ENCODE results near the gene MOV10. TPM values are rescaled to one million over a fixed set of nuclear protein-coding genes. Genes with fewer than 3 reads are reported as not detected.
"Not testable (repeated sequence)": the region's sequence is repeated elsewhere in the genome, so short reads cannot be mapped to it uniquely, and the experiment has no call there.

Gene MOV10, protein sequence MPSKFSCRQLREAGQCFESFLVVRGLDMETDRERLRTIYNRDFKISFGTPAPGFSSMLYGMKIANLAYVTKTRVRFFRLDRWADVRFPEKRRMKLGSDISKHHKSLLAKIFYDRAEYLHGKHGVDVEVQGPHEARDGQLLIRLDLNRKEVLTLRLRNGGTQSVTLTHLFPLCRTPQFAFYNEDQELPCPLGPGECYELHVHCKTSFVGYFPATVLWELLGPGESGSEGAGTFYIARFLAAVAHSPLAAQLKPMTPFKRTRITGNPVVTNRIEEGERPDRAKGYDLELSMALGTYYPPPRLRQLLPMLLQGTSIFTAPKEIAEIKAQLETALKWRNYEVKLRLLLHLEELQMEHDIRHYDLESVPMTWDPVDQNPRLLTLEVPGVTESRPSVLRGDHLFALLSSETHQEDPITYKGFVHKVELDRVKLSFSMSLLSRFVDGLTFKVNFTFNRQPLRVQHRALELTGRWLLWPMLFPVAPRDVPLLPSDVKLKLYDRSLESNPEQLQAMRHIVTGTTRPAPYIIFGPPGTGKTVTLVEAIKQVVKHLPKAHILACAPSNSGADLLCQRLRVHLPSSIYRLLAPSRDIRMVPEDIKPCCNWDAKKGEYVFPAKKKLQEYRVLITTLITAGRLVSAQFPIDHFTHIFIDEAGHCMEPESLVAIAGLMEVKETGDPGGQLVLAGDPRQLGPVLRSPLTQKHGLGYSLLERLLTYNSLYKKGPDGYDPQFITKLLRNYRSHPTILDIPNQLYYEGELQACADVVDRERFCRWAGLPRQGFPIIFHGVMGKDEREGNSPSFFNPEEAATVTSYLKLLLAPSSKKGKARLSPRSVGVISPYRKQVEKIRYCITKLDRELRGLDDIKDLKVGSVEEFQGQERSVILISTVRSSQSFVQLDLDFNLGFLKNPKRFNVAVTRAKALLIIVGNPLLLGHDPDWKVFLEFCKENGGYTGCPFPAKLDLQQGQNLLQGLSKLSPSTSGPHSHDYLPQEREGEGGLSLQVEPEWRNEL
- polyA plus RNA-seq (ENCODE audit: insufficient read length in 4 of 4), result 10 to 100 TPM; 65.8 to 74.1 (median 72.1) TPM

DNA sequence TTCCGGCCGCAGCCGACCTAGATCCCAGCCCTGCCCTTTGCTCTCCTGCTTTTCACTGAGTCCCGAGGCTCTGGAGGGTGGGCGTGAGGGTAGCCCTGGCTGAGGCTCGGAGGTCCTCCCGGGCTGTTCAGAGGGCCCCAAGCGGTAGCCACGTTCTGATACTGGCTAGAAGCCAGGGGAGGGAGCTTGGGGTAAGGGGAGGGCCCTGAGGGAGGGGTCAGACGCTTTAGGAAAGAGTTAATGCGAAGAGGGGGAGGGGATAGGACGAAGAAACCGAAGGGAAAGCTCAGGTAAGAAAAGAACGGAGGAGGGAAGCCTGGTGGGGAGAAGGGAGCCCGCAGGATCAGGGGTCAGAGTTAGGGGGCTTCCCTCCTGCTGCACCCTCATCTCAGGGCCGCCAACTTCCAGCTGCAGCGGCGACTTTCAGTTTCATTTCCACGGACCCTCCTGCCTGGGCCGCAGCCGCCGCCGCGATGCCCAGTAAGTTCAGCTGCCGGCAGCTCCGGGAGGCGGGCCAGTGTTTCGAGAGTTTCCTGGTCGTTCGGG lies at the start of gene MOV10:
MOV10 (plus strand) TSS at position 220 of the 546 bp plus-strand sequence; CDS start at position 474, 254 bp downstream.
- peak in 3 of 4 donors; percentile 53 to 60 (median 59) for DNase-seq (ENCODE audit: low read depth in 4 of 4, low spot score in 3 of 4)

DNA sequence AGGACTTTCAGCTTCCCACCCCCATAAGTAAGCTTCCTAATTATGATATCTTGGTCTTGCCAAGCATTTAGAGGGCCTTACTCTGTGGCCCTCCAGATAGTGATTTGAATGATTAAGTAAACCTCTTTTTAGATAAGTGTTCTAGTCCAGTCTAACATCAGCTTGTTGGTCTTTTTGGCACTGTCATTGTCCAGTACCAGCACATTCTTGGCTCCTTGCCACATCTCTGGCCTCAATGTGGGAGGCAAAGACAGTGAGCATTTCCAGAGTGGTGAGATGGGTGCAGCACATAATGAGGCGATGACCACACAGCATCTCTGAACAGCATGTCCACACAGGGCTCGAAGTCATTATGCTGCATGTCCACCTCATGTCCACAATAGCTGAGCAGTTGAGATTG lies 48.8 kb upstream of the MOV10 start:
- no peak for DNase-seq (ENCODE audit: low read depth in 4 of 4, low spot score in 3 of 4)

DNA sequence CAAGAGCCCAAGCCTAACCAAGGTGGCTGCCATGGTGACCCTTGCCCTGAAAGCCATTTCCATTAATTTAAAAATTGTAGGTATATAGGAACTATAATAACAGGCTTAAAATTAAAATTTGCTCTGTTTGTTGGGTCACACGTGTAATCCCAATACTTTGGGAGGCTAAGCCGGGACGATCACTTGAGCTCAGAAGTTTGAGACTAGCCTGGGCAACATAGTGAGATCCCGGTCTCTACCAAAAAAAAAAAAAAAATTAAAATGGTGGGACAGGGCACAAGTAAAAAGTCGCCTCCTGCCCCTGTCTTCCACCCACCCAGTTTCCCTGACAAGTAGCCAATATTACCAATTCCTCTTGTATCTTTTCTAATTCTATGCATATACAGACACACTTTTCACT lies 48.3 kb upstream of the MOV10 start:
- no peak for DNase-seq (ENCODE audit: low read depth in 4 of 4, low spot score in 3 of 4)

DNA sequence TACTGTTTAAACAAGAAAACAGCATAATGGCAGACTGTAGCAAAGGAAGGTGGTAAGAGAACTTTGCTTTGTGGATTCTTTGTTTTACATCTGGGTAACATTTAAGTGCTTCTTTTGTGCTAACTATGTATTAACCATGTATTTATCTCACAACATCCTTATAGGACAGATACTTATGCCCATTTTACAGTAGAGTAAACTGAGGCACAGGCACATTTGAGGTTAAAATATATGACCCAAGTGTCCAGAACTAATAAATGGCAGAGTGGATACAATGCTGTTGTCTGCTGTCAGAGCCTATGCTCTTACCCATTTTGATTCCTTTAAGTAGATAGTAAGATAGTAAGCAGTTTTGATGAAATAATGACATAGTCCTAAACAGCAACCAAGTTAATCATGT lies 47.6 kb upstream of the MOV10 start:
- DNase-seq (ENCODE audit: low read depth in 4 of 4, low spot score in 3 of 4), result no peak

DNA sequence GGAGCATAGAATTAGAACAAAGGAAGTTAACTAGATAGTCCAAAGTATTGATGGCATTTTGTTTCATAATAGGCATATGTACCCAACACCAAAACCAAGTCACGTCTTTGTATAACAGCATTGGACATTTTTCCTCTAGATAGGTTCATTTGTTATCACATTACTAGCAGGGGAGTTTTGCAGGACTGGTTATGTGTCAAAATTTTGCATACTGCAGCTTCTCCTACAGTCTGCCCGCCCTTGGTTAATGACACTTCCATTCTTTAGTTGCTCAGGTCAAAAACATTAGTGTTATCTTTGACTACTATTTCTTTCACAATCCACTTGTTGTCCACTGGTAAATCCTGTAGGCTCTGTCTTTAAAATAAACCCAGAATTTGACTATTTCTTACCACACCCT lies 45.9 kb upstream of the MOV10 start:
- DNase-seq (ENCODE audit: low read depth in 4 of 4, low spot score in 3 of 4), result no peak

DNA sequence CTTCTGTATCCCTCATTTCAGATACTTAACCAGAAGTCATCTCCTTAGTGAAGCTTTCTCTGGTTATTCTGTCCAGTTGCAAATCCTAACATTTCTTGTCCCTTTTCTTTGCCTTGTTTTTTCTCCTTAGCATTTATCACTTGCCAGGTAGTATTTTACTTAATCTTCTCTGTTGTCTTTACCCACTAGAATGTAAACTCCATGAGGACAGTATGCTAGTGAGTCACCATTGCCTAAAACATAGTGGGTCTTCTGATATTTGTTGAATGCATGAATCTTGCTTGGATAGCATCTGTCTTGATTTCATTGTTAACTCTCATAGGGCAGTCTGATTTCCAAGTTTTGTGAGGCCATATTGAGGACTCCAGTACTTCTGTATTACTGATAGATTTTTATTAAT lies 45.2 kb upstream of the MOV10 start:
- no peak for DNase-seq (ENCODE audit: low read depth in 4 of 4, low spot score in 3 of 4)

DNA sequence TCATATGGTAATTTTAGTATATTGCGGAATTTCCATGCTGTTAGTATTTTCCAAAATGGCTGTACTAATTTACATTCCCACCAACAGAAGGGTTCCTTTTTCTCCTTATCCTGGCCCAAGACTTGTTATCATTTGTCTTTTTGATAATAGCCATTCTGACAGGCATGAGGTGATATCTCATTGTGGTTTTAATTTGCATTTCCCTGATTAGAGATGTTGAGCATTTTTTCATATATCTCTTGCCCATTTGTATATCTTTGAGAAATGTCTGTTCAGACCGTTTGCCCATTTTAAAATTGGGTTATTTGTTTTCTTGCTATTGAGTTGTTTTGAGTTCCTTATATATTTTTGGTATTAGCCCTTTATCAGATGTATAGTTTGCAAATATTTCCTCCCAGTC lies 40.8 kb upstream of the MOV10 start:
- DNase-seq (ENCODE audit: low read depth in 4 of 4, low spot score in 3 of 4), result no peak

DNA sequence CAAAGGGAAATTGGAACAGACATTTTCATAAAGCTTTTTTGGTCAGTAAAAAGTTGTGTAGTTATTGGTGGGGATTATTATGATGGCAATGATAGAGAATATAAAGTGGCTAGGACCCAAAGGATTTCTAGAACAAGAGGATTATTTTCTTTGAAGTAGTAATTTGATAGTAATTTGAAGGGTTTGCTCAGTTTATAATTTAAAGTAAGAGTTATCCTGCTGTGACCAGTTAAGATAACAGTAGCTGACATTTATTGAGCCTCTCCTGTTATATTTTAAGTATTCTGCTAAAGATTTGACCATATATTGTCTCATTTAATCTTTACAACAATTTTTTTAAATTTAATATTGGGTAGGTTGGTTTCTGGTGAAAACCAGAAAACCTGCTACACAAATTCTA lies 40.1 kb upstream of the MOV10 start:
- no peak for DNase-seq (ENCODE audit: low read depth in 4 of 4, low spot score in 3 of 4)

DNA sequence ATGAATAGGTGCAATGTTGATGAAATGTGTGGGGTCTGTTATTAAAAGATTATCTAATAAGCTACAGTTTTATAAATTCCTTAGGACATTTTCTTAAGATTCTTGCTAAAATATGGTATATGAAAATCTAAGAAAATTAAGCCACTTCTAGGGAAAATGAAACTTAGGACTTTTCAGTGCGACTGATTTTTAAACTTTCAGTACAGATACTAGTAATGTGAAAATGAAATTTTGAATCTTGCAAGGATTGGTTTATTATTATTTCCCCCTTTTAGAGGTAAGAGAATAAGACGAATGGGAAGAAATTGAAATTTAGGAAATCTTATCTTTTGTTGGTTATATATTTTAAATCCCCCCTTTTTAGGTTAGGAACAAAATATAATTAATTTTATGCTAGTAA lies 38.4 kb upstream of the MOV10 start:
- DNase-seq (ENCODE audit: low read depth in 4 of 4, low spot score in 3 of 4), result no peak

DNA sequence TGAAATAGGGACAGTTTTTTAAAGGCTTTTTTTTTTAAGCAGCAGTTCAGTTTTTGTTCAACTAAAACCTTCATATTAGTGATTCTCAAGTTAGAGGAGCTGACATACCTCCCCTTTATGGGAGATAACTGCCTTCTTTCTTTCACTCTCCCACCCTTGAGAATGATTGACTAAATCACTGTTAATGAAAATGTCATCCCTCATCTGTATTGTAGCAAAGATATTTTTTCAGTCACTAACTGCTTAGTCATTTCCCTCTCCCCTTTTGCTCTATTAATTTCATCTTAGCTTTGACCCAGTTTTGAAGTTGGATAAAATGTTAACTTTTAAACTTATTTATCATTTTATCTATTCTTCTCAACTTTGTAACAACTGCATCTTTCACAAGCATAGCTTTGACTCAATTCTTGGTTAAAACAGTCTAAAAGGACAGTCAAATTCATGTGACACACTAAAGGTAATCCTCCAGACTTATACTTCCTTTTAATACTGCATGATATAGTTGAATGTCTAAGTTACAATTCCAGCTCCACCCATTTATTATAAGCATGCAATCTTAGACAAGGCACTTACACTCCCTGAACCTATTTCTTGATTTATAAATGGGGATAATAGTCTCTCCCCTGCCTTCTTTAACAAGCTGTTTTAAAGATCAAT lies 37.7 kb upstream of the MOV10 start:
- DNase-seq (ENCODE audit: low read depth in 4 of 4, low spot score in 3 of 4), result no peak

DNA sequence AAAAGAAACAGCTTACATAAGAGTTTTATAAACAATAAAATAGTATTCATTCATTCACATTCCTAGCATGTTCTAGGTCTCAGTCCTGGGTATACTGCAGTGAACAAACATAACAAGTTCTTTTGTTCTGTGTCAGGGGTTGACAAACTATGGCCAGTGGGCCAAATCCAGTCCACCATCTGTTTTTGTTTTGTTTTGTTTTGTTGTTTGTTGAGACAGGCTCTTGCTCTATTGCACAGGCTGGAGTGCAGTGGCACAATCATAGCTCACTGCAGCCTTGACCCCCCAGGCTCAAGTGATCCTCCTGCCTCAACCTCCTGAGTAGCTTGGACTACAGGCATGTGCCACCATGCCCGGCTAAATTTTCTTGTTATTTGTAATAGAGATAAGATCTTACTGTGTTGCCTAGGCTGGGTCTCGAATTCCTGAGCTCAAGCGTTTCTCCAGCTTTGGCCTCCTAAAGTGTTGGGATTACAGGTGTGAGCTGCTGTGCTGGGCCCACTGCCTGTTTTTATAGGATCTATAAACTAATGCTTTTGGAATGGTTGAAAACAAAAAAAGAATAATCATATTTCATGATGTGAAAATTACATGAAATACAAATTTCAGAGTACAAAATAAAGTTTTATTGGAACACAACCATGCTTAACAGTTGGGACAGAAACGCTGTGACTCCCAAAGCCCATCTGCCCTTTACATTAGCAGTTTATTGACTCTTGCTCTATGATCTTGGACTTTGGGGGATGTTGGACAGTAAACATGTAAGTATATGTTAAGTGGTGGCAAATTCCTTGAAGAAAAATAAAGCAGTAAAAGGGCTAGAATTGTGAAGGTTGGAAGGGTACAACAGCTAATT lies 37.0 kb upstream of the MOV10 start:
- DNase-seq (ENCODE audit: low read depth in 4 of 4, low spot score in 3 of 4), result no peak

DNA sequence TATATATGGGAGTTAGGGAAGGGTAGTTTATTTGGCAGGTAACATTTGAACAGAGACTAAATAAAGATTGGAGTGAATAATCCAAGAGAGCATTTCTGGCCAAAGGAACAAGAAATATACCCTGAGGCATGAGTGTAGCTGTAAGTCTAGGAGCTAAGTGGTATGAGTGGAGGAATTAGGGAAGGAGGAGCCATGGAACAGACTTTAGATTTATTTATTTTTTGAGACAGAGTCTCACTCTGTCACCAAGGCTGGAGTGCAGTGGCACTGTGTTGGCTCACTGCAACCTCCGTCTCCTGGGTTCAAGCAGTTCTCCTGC lies 36.4 kb upstream of the MOV10 start:
- no peak for DNase-seq (ENCODE audit: low read depth in 4 of 4, low spot score in 3 of 4)

DNA sequence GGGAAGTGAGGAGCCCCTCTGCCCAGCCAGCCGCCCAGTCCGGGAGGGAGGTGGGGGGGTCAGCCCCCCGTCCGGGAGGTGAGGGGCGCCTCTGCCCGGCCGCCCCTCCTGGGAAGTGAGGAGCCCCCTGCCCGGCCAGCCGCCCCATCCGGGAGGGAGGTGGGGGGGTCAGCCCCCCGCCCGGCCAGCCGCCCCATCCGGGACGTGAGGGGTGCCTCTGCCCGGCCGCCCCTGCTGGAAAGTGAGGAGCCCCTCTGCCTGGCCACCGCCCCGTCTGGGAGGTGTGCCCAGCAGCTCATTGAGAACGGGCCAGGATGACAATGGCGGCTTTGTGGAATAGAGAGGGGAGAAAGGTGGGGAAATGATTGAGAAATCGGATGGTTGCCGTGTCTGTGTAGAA lies 34.0 kb upstream of the MOV10 start:
- DNase-seq (ENCODE audit: low read depth in 4 of 4, low spot score in 3 of 4), result not testable (repeated sequence)

DNA sequence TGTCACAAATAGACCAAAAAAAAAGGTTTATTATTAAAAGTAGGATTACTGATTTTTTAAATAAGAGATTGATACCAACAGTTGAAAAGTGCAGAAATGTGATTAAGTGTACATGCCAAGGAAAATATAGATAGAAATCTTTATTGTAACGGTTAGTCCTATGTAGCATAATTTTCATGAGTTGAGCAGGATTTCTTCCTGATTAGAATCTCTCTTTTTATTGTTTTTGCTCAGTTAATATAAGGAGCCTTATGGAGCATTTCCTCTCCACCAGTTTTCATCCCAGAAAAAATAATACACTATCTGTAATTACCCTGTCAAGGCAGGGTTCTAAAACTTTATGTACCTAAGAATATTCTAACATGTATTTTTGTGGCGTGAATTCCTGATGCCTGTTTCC lies 31.4 kb upstream of the MOV10 start:
- no peak for DNase-seq (ENCODE audit: low read depth in 4 of 4, low spot score in 3 of 4)

DNA sequence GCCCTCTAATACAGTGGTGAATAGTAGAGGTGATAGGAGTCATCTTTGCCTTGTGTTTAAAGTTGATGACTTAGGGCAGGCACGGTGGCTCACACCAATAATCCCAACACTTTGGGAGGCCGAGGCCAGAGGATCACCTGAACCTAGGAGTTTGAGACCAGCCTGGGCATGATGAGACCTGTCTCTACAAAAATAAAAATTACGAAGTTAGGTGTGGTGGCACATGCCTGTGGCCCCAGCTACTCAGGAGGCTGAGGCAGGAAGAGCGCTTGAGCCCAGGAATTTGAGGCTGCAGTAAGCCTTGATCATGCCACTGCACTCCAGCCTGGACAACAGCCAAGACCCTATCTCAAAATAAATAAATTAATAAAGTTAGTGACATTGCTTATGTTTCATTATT lies 28.2 kb upstream of the MOV10 start:
- no peak for DNase-seq (ENCODE audit: low read depth in 4 of 4, low spot score in 3 of 4)

DNA sequence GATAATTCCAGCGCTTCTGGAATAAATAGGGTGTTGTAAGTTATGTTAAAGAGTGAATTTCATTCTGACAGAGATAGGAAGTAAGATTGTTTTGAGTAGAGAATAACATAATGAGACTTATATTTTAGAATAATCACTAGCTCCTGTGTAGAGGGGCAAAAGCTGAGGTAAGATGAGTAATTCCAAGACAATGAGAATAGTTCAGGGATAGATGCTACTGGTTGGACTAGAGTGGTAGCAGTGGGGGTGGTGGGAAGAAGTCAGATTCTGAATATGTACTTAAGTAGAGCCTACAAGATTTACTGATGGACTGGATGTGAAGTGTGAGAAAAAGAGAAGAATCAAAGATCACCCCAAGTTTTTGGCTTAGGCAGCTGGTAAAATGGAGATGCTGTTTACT lies 23.3 kb upstream of the MOV10 start:
- no peak for DNase-seq (ENCODE audit: low read depth in 4 of 4, low spot score in 3 of 4)

DNA sequence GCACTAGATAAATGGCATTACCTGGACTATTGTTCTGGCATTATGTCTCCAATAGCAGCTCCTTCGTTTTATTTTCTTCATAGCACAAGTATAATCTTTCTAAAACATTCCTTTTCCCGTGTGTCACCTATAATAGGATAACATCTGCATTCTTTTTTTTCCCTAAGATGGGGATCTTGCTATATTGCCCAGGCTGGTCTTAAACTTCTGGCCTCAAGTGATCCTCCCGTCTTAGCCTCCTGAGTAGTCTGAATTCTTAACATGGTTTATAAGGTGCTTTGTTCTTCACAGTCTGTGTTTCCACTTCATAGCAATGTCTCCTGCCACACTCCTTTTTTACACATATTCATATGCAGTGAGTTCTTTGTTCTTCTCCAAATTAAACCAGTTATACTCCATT lies 8.6 kb upstream of the MOV10 start:
- no peak for DNase-seq (ENCODE audit: low read depth in 4 of 4, low spot score in 3 of 4)

DNA sequence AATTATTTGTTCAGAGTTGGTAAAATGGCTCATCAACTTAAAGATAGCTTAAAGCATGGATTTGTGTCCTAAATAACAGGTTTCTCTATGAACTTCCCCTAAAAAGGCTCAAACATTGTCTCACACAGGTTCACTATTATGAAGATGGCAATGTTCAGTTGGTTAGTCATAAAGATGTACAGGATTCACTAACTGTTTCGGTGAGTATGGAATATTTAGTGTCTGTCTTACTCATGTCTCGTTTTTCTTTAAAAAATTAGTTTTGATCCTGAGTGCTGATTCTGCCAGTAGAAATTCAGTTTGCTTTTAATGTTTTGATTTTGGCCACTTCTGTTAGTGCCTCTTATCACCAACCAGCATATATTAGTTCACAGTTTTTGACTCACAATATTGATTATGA lies 7.5 kb upstream of the MOV10 start:
- no peak for DNase-seq (ENCODE audit: low read depth in 4 of 4, low spot score in 3 of 4)

DNA sequence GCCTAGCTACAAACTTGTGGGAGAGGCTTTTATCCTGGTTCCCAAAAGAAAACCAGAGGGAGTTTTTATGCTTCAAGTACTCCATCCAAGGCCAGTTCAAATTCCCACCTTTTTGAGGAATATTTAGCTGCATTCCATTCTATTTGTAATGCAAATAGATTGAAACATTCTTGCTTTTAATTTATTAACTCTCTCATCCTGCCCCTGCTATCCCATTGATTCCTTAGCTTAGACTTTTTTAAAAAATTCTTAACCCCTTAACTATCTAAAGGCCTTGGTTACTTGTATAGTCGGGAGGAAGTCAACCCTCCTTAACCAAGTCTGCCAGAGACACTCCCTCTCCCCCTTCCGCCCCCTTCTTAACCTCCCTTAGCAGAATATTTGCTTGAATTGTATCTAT lies 2.5 kb upstream of the MOV10 start:
- no peak for DNase-seq (ENCODE audit: low read depth in 4 of 4, low spot score in 3 of 4)

DNA sequence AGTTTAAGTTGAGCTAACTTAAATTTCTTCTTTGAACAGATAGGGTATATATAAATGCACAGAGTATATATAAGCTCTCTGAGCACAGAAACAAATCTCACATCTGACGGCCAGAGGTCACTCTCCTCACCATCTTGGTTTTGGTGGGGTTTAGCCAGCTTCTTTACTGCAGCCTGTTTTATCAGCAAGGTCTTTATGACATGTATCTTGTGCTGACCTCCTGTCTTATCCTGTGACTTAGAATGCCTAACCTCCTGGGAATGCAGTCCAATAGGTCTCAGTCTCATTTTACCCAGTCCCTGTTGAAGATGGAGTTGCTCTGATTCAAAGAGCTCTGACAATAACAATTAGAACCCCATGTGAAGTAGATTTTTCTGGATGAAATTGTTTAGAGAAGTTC lies 1.6 kb upstream of the MOV10 start:
- no peak for DNase-seq (ENCODE audit: low read depth in 4 of 4, low spot score in 3 of 4)
